GM19193 (cell line): ENCODE data around the gene KLHL7.

Experiments used
- POLR2A ChIP-seq: IDR thresholded peaks from 4 replicates; pipeline ENCODE4 v1.6.1; 2011; ENCODE audit not compliant: insufficient read depth, insufficient read length; ENCODE audit errors: extremely low read depth

Gene KLHL7

DNA sequence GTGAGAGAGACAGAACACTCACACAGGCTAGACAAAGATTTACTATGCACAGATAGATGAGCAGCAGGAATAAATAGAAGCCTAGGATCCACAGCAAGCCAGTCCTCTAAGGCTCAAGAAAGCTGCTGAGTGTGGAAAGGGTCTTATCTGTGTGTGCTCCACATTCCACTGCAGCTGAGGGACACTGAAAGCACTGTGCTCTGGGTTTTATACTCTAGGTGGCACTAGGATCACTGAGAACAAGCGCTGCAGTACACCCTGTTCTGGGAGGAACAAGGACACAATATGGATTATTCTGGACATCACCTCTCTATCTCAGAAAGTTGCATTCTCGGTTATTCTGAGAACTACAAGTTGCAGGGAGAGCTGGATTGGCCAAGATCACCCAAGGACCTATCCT is 4.9 kb upstream of the KLHL7 start:
- no peak for TF ChIP-seq POLR2A

- no peak for TF ChIP-seq POLR2A
These were observed 420 bp upstream of the KLHL7 start for GRCh38 chr7:23105086-23105643.

GRCh38 chr7:23106057-23106822 is 655 bp downstream of the KLHL7 start:
- TF ChIP-seq POLR2A, result no peak

DNA sequence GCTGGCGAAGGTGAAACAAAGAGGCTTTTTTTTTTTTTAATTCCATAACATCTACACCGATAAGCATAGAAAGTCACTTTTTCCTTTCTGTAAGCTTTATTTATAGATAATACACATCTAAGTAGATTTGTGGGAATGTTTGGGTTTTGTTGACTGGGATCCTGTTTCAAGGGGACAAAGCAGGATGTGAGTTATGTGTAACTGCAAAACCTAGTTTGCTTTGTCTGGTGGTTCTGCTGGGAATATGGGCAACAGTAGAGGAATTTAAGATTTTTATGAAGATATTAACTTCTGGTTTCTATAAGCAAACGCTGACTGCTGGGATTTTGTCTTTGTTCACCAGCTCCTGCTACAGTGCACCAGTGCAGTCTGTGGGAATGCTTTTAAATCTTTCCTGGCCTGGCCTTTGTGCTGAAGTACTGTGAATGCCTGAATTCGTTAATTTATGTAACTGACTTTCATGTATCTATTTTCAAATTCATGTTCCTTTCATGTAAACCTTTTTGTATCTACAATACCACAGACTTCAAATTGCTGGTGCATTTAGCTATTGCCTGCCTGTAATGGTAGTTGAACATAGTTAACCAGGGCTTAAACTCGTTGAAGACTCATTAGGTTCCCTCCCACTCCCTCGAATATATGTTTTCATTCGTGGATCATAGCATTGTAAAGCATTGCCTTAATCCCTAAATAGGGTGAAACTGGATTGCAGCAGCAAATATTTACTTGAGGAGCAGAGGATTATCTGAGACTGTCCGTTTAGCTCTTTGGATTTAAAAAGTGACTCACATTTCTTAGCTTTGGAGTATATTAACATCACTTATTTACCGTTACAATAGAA is 1.5 kb downstream of the KLHL7 start:
- TF ChIP-seq POLR2A, result no peak

- no peak for TF ChIP-seq POLR2A
These were observed 2.2 kb downstream of the KLHL7 start for GRCh38 chr7:23107781-23108180.

- no peak for TF ChIP-seq POLR2A
These were observed 3.4 kb downstream of the KLHL7 start for GRCh38 chr7:23108995-23109394.

GRCh38 chr7:23109470-23109869 is 3.9 kb downstream of the KLHL7 start:
- TF ChIP-seq POLR2A, result no peak

GRCh38 chr7:23114896-23115295 is 9.3 kb downstream of the KLHL7 start:
- TF ChIP-seq POLR2A, result no peak

DNA sequence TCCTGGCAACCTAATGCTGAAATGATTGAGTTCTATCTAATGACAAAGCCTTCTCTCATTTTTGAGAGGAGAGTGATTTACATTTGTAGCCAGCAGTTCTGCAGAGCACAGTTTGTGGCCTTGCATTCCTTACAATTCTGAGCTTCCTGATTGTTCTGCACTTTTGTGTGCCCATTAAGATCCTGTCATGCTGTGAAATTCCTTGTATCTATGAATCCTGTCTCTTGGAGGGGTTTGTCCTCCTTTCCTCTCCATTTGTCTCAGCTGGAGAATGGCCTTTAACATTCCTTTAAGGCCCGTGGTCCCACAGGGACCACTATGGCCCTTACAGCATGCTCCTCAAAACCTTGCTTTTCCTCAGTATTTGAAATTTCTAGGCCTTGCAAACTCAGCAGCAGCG is 10.4 kb downstream of the KLHL7 start:
- no peak for TF ChIP-seq POLR2A

DNA sequence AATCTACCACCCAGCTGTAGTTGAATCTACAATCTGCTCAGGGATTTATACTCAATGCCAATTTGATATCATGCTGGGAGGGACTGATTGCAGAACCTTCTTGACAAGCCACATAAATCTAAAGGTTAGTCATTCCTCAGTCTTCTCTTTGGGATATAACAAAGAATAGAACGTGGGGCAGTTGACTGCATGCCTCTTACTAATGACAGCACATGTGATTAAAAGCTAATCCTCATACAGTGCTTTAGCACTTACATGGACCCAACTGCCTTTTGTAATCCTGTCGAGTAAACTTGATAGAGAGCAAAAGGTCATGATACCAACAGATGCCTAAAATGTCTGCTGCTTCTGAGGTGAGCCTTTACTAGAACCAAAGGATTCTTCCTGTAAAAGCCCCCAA is 12.3 kb downstream of the KLHL7 start:
- TF ChIP-seq POLR2A, result no peak

- TF ChIP-seq POLR2A, result no peak
These were observed 14.5 kb downstream of the KLHL7 start for GRCh38 chr7:23120106-23120505.

- no peak for TF ChIP-seq POLR2A
These were observed 15.6 kb downstream of the KLHL7 start for GRCh38 chr7:23121165-23121564.

DNA sequence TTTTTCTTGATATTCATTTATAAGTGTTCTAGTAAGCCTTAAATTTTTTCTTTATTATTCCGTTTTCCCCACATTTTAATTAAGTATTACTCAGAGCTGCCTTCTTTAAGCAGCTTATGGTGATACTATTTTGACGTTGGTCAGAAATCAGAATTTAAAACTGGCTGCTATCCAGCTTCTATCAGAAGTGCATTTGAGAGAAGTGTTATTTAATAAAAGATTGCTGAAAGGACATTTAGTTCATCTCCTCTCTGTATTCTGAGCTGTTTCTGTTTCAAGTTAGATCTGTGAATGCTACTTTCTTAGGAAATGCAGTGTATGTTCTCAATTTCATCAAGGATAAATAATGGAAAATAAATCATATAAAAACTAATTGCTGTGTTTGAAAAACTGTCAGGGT is 17.4 kb downstream of the KLHL7 start:
- TF ChIP-seq POLR2A, result no peak

DNA sequence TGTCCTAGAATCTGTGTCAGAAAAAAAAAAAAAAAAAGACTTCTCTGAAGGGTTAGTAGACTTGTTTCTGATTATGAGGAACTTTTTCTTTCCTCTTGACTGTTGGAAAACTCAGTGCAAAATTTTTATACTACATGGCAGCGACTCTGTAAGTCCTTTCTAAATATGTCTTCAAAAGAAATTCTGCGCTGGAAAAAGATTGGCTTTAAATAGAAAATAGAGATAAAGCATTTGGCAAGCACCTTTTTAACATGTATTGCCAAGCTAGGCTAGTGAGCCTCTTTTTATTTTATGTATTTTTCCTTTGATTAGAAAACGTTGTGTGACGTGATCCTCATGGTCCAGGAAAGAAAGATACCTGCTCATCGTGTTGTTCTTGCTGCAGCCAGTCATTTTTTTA is 17.9 kb downstream of the KLHL7 start:
- no peak for TF ChIP-seq POLR2A

DNA sequence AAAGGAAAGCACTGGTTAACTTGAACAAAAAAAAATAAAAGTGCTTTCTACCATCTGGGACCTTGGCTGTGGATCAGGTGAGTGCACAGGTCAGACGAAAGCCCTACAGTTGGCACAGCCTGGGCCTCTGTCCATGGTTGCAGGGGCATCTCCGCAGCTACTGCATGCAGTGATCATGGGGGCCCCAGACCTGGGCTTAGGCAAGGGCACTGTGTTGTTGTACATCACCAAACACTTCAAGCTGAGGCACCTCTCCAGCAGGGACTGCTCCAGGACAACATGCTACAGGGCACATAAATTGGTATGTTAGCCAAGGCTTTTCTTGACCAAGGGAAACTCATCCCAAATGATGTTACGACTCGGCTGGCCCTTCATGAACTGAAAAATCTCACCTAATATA is 23.5 kb downstream of the KLHL7 start:
- TF ChIP-seq POLR2A, result no peak

GRCh38 chr7:23133797-23134196 is 28.2 kb downstream of the KLHL7 start:
- no peak for TF ChIP-seq POLR2A
